AG09319 (cell line): ENCODE results near the gene RPS14.

Source experiments
- DNase-seq: peaks from one replicate; pipeline ENCODE4 v3.0.0-alpha.2; 2010; ENCODE audit warnings: low read depth; ENCODE audit errors: extremely low read depth
- TF ChIP-seq, protein P1 (sequence below): IDR thresholded peaks from 2 replicates; pipeline ENCODE4 v1.5.1; 2011; ENCODE audit warnings: low read depth, mild to moderate bottlenecking, inconsistent platforms, low read length, moderate library complexity

RPS14 gene

DNA sequence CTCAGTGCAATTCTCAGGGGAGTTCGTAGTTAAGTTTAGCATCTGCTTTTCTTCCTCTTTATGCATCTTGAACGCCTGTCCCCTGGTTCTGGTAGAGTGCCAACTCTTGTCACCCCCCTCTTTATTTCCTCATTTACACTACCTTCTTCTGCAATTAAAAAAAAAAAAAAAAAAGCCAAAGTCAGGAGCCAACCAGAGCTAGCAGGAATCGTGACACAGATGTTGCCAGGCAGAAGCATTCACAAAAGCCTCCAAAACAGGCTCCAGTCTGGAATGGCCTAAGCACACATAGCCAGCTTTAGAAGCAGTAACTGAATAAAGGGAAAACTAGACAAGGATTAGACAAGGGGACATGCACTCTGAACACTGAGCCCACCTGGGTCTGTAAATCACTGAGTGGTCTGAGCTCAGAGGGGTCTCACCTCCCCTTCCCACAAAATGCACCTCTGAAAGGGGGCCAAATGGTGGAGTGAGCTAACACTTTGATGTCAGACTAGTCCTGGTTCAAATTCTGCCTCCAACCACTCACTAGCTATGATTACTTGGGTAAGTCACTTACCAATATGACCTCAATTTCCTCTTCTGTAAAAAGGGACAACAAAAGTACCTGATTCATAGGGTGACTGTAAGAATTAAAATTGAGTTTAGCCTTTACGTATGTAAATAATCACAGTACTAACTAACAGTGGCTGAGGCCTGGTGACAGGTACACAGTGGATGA is 38.9 kb downstream of the RPS14 start:
- no peak for DNase-seq
- TF ChIP-seq, protein P1, sequence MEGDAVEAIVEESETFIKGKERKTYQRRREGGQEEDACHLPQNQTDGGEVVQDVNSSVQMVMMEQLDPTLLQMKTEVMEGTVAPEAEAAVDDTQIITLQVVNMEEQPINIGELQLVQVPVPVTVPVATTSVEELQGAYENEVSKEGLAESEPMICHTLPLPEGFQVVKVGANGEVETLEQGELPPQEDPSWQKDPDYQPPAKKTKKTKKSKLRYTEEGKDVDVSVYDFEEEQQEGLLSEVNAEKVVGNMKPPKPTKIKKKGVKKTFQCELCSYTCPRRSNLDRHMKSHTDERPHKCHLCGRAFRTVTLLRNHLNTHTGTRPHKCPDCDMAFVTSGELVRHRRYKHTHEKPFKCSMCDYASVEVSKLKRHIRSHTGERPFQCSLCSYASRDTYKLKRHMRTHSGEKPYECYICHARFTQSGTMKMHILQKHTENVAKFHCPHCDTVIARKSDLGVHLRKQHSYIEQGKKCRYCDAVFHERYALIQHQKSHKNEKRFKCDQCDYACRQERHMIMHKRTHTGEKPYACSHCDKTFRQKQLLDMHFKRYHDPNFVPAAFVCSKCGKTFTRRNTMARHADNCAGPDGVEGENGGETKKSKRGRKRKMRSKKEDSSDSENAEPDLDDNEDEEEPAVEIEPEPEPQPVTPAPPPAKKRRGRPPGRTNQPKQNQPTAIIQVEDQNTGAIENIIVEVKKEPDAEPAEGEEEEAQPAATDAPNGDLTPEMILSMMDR = no peak

DNA sequence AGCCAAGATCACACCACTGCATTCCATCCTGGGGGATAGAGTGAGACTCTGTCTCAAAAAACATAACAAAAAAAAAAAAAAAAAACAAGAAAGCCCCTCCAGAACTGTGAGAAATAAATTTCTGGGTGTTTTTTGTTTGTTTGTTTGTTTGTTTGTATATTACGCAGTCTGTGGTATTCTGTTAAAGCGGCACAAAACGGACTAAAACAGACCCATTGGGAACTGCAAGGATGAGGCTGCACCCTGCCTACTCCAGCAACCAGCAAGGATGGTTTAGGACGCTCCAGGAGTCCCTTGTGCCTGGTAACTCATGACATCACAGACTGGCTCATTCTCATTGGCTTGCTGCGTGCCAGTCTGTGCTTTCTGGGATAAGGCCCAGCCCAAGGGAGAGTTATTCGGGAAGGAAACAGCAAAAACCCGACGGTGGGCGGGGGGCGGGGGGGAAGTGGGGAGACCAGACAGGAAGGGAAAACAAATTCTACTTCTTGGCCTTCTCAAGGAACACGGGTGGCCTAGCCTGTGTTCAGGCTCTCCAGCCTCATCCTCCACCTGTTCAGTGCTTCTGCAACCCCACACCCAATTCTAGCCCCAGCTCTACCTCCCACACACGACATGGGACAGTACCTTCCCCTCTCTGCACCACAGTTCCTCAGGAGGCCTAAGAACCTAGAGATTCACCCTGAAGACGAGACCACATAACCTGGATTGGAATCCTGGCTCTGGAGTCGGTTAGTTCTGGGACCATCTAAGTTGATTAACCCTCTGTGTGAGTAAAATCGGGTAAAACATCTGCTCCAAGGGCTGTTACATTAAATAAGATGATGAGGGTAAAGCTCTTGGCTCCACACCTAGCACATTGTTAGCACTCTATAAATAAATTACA is 39.7 kb downstream of the RPS14 start:
- DNase-seq = peak; percentile 58
- TF ChIP-seq, protein P1 = no peak

DNA sequence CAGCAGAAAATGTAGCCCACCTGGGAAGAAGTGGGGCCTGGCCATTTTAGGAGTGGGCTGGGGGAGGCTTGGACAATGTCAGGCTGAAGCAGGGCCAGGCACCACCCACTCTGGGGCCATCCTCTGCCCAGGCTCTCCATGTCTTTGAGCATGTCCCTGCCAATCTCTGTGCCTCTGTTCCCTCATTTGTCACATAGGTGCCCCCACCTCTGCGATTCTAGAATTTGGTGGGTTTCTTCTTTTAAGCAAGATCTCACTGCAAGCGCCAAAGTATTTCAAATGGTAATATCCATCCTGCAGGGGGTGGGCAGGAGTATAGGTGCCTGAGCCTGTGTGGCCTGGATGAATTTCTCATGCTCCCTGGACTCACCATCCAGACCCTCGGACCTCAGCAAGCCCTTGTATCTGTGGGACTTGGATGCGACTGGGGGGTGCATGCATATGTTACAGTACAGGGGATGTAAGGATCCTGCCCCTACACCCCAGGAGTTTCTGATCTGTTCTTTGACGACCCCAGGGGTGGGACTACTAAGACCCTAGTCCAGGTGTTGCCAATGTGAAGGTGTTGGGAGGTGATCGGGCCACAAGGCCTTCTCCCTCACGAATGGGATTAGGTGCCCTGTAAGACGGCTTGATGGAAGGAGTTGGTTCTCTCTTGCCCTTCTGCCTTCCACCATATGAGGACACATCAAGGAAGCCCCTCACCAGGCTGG is 41.2 kb downstream of the RPS14 start:
- DNase-seq = no peak
- TF ChIP-seq, protein P1 = no peak

DNA sequence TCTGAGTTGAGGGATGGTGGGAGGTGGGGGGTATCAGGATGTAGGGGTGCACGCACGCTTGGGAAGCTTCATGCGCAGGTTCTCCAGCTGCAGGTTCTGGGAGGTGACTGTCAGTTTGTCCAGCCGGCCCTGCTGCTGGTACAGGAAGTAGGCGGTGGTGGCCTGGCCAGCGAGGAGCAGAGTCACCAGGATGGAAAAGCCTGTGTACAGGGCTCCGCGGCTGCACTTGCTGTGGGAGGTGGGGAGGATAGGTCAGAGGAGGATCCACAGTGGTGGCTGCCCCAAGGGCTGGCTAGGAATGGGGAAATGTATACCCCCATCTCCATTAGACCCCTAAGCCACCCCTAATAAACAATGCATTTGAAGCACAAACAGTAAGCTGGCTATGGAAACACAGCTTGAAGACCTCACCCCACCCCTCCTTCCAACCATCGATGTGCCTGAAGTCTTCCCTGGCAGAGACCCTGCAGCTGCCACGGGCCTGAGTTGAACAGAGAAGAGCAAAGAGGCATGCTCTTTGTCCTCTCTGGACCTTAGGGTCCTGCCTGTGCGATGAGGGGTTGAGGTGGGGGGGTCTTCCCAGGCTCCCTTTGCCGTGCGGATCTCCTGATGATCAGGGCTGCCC is 42.3 kb downstream of the RPS14 start:
- no peak for DNase-seq

DNA sequence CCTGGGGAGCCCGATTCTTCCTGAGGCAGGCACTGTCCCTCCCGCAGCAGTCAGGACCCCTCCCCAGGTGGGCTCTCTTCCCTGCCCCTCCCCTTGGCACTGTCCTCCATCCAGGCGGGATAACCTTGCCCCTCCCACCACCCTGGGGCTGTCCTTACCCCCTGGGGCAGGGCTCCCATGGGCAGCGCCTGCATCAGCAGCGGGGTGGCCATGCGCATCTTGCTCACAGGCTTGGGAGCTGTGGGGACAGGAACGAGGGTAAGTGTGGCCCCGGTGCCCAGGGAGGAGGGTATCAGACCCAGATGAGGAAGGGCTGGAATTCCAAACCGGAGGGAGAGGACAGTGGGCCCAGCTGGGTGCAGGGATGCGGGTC is 42.8 kb downstream of the RPS14 start:
- TF ChIP-seq, protein P1 = no peak
- no peak for DNase-seq

More for the DNA sequence above, 42.3 kb downstream of the RPS14 start:
- TF ChIP-seq, protein P1 = no peak

DNA sequence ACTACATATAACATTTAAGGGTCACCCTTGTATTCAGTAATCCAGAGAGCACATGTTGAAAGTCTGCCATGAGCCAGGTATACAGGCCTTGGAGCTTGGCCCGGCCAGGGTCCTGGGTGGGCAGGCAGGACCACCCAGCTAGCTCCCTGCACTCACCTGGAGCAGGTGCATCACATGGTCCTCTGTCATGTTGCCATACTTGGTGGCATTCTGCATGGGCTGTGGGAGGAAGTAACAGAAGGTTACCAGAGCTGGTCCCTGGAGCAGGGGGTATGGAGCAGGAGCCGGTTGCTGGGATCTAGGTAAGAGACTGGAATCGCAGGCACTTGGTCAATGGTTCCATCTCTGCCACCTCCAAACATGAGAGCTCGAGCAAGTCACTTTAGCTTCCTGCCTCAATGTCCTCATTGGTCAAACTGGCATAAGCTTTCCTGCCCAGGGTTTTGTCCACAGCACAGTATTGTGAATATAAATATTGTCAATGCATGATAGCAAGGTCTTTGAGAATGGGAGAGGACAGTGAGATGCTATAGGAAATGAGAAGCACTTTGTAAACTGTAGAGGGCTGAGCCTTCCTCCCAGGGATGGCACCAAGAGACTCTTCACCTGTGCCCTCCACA is 43.3 kb downstream of the RPS14 start:
- TF ChIP-seq, protein P1 = no peak

More for the DNA sequence above, 43.3 kb downstream of the RPS14 start:
- no peak for DNase-seq
